GM19351 (cell line): ENCODE results near the gene C9orf50.

Experiments
- ATAC-seq: cut with Tn5 transposase; IDR thresholded peaks from one replicate; pipeline ENCODE4 v1.9.1; 2021; ENCODE audit warnings: mild to moderate bottlenecking, moderate library complexity; ENCODE audit not compliant: unreplicated experiment

C9orf50 gene

GRCh38 chr9:129572517-129572916 lies 48.4 kb downstream of the C9orf50 start:
- no peak for ATAC-seq

GRCh38 chr9:129572052-129572425 lies 48.9 kb downstream of the C9orf50 start:
- no peak for ATAC-seq

GRCh38 chr9:129571298-129572051 lies 49.4 kb downstream of the C9orf50 start:
- no peak for ATAC-seq

- ATAC-seq: no peak
Observed at GRCh38 chr9:129570450-129571297, 50.2 kb downstream of the C9orf50 start.

GRCh38 chr9:129569502-129570449 lies 51.1 kb downstream of the C9orf50 start:
- ATAC-seq: no peak

GRCh38 chr9:129568560-129569501 lies 52.1 kb downstream of the C9orf50 start:
- no peak for ATAC-seq

- ATAC-seq: no peak
Observed at GRCh38 chr9:129567842-129568559, 52.9 kb downstream of the C9orf50 start.

- no peak for ATAC-seq
Observed at GRCh38 chr9:129567329-129567728, 53.6 kb downstream of the C9orf50 start.

GRCh38 chr9:129566563-129567266 lies 54.2 kb downstream of the C9orf50 start:
- no peak for ATAC-seq

- ATAC-seq: no peak
Observed at GRCh38 chr9:129562917-129563316, 58.0 kb downstream of the C9orf50 start.

- ATAC-seq: no peak
Observed at GRCh38 chr9:129562514-129562913, 58.4 kb downstream of the C9orf50 start.
